Measurements from ENCODE around the gene ZNF711.
"Not testable (repeated sequence)": the region's sequence is repeated elsewhere in the genome, so short reads cannot be mapped to it uniquely, and the experiment has no call there.

The ZNF711 gene

DNA sequence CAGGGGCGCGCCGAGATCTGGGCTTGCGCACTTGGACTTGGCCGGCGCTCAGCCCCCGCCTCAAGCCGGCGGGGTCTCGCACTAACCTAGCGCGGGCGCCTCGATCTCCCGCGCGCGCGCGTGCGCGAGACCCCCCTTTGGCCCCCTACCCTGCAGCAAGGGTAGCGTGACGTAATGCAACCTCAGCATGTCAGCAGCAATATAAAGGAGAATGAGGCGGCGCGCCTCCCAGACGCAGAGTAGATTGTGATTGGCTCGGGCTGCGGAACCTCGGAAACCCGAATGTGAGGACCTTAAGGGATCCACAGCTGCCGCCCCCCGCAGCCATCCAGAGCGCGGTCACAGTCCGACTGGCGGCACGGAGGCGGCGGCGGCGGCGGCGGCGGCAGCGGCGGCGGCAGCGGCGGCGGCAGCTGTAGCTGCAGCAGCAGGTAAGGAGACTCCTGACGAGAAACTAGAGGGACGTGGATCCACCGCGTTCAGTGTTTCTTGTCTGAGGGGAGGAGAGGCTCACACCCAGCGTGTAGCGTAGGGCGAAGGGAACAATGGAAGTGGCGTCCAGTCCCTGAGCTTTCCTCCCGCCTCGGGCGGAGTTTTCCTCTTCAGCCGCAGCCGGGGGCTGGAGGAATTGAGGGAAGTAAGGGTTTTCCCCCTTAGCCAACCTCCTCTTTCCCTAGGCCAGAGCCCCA, at the start of gene ZNF711, which contains the start of gene SATL1:
Gene ZNF711, plus strand, starts transcription at position 231 of the 689 bp plus-strand sequence. CDS start 3,582 bp downstream, outside the sequence.
Gene SATL1, minus strand, starts transcription at position 19 of the 689 bp plus-strand sequence. CDS start 134,811 bp downstream, outside the sequence.
- no peak for DNase-seq (ENCODE audit: low read depth)

DNA sequence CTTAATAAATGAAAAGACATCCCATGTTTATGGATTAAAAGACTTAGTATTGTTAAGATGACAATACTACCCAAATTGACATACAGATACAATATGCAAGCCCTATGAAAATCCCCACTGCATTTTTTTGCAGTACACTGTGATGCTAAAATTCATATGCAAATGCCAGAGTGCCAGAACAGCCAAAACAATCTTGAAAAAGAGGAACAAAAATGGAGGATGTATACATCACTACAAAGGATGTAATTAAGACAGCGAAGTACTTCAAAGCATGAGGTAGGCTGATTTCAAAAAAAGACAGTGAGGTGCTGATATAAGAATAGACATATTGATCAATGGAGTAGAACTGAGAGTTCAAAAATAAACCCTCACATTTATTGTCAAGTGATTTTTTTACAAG, 47.5 kb upstream of the ZNF711 start:
- DNase-seq (ENCODE audit: low read depth), result no peak

DNA sequence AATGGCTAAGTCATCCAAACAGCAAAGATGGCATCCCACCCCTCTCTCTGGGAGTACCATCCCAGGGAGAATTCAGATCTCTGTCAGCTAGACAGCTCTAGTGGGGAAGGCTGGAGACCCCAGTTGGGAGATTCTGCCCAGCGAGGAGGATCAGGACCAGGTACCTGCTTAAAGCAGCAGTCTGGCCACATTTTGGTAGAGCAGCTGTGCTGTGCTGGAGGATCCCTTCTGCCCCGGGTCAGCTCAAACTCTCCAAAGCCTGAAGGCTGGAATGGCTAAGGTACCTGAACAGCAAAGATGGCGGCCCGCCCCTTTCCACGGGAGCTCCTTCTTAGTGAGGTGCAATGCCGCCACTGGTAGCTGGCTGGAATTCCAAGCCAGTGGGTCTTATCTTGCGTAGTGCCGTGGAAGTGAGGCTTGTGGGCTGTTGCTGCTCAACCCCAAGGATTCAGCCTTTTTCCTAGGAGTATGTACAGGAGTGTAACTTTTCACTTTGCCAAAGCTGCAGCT, 40.3 kb upstream of the ZNF711 start:
- no peak for DNase-seq (ENCODE audit: low read depth)

DNA sequence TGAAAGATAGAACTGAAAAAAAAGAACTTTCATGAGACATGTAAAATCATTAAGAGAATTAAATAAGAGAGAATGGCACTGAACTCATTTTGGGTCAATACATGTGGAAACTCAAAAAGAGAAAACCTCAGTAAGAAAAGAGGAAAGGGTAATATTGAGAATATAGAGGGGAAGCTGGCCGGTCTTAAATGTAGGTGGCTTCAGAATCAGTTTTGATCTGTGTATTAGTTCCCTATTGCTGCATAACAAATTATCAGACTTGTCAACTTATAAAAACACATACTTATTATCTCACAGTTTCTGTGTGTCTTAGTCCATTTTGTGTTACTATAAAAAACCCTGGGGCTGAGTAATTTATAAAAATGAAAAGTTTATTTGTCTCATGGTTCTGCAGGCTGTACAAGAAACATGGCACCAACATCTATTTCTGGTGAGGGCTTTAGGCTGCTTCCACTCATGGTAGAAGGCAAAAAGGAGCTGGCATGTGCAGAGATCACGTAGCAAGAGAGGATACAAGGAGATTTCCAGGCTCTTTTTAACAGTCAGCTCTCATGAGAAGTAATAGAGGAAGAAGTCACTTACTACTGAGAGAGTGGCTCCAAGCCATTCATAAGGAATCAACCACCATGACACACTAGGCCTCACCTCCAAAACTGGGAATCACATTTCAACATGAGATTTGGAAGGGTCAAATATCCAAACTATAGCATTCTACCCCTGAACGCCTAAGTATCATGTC, 29.8 kb upstream of the ZNF711 start:
- no peak for DNase-seq (ENCODE audit: low read depth)

DNA sequence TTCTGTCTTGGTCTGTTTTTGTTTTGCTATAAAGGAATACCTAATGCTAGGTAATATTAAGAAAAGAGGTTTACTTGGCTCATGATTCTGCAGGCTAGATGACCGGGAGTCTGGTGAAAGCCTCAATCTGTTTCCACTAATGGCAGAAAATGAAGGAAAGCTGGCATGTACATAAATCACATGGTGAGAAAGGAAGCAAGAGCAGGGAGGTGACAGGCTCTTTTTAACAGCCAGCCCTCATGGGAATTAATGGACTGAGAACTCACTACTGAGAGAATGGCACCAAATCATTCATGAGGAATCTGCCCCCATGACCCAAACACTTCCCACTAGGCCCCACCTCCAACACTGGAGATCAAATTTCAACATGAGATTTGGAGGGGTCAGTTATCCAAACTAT, 27.8 kb upstream of the ZNF711 start:
- no peak for DNase-seq (ENCODE audit: low read depth)

DNA sequence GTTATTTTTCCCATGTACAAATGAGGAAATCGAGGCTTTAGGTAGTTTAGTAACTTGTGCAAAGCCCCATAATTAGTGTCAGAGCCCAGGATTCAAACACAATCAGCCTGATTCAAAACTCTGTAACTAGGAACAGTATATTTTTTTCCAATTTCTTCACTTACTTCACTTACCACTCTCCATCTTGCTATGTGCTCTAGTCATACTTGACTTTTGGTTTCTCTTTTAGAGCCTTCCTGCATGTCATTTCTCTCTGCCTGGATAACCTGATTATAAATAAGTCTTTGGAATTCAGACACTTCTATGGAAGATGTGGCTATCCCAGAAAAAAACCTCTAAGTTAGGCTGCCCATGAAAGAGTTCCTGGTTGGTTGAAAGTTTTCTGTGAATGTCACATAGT, 22.4 kb upstream of the ZNF711 start:
- no peak for DNase-seq (ENCODE audit: low read depth)

DNA sequence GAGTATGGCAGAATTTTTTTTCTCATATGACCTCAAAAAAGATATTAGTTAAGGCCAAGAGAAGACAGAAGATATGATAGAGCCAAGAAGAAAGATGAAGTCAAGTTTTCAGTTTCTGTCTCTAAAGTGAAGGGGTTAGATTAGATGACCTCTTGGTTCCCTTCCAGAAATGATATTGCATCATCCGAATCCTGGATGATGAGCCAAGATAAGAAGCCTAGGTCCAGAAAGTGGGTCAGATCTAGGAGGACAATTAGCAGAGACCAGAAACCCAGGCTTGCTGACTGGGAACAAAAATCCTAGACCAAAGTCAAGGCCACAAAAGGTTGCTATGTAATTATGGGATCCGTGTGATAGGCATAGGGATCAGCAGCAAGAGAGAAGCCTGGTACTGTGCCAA, 20.4 kb upstream of the ZNF711 start:
- DNase-seq (ENCODE audit: low read depth), result no peak

DNA sequence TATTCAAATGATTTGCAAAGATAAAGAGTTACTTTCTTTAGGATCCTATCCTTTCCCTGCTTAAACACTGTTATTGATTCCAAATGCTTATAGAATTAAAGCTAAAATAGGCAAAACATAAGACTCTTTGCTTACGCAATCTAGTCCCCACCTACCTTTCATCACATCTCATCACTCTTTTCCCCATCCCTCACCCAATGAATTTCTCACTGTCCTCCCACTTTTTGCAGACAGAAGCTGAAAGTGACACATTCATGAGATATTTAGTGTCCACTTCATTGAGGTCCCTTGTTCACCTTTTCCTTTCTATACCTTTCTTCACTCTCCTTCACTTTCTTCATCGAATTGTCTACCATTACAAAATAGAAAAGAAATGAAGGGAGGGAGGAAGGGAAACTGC, 636 bp upstream of the ZNF711 start:
- DNase-seq (ENCODE audit: low read depth), result no peak

- DNase-seq (ENCODE audit: low read depth), result no peak
These were observed 840 bp downstream of the ZNF711 start for GRCh38 chrX:85244450-85245211.

- not testable (repeated sequence) for DNase-seq (ENCODE audit: low read depth)
These were observed 41.5 kb downstream of the ZNF711 start for GRCh38 chrX:85285286-85285685.

- no peak for DNase-seq (ENCODE audit: low read depth)
These were observed 45.4 kb downstream of the ZNF711 start for GRCh38 chrX:85288992-85289723.

GRCh38 chrX:85303544-85303943, 59.8 kb downstream of the ZNF711 start:
- DNase-seq (ENCODE audit: low read depth), result no peak

GRCh38 chrX:85309717-85310116, 65.9 kb downstream of the ZNF711 start:
- DNase-seq (ENCODE audit: low read depth), result peak; percentile 0

DNA sequence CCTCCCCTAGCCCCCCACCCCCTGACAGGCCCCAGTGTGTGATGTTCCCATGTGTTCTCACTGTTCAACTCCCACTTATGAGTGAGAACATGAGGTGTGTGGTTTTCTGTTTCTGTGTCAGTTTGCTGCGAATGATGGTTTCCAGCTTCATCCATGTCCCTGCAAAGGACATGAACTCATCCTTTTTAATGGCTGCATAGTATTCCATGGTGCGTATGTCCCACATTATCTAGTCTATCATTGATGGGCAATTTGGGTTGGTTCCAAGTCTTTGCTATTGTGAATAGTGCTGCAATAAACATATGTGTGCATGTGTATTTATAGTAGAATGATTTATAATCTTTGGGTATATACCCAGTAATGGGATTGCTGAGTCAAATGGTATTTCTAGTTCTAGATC, 67.6 kb downstream of the ZNF711 start:
- DNase-seq (ENCODE audit: low read depth), result not testable (repeated sequence)

Measured in ELR (cell line).